ENCODE data around the gene JAKMIP1.

Gene JAKMIP1

GRCh38 chr4:6065166-6065565 lies 135.2 kb downstream of the JAKMIP1 start:
- DNase-seq (ENCODE audit: low read depth in 3 of 3): no peak

GRCh38 chr4:6064383-6064782 lies 136.0 kb downstream of the JAKMIP1 start:
- no peak for DNase-seq (ENCODE audit: low read depth in 3 of 3)

- no peak for DNase-seq (ENCODE audit: low read depth in 3 of 3)
These were observed 136.7 kb downstream of the JAKMIP1 start for GRCh38 chr4:6063684-6064083.

GRCh38 chr4:6062133-6062532 lies 138.2 kb downstream of the JAKMIP1 start:
- DNase-seq (ENCODE audit: low read depth in 3 of 3): no peak

- no peak for DNase-seq (ENCODE audit: low read depth in 3 of 3)
These were observed 141.0 kb downstream of the JAKMIP1 start for GRCh38 chr4:6059375-6059805.

- DNase-seq (ENCODE audit: low read depth in 3 of 3): no peak
These were observed 141.6 kb downstream of the JAKMIP1 start for GRCh38 chr4:6058531-6059374.

GRCh38 chr4:6056976-6057766 lies 143.2 kb downstream of the JAKMIP1 start:
- DNase-seq (ENCODE audit: low read depth in 3 of 3): no peak

GRCh38 chr4:6055436-6055835 lies 144.9 kb downstream of the JAKMIP1 start:
- DNase-seq (ENCODE audit: low read depth in 3 of 3): no peak

- DNase-seq (ENCODE audit: low read depth in 3 of 3): no peak
These were observed 145.3 kb downstream of the JAKMIP1 start for GRCh38 chr4:6055030-6055429.

- DNase-seq (ENCODE audit: low read depth in 3 of 3): no peak
These were observed 146.0 kb downstream of the JAKMIP1 start for GRCh38 chr4:6054162-6054922.

- DNase-seq (ENCODE audit: low read depth in 3 of 3): no peak
These were observed 147.7 kb downstream of the JAKMIP1 start for GRCh38 chr4:6052679-6053078.

GRCh38 chr4:6050551-6050950 lies 149.8 kb downstream of the JAKMIP1 start:
- DNase-seq (ENCODE audit: low read depth in 3 of 3): no peak

GRCh38 chr4:6049985-6050384 lies 150.4 kb downstream of the JAKMIP1 start:
- DNase-seq (ENCODE audit: low read depth in 3 of 3): no peak

GRCh38 chr4:6049278-6049677 lies 151.1 kb downstream of the JAKMIP1 start:
- DNase-seq (ENCODE audit: low read depth in 3 of 3): no peak

- DNase-seq (ENCODE audit: low read depth in 3 of 3): no peak
These were observed 151.8 kb downstream of the JAKMIP1 start for GRCh38 chr4:6048537-6048936.

- DNase-seq (ENCODE audit: low read depth in 3 of 3): no peak
These were observed 153.1 kb downstream of the JAKMIP1 start for GRCh38 chr4:6047130-6047673.

- no peak for DNase-seq (ENCODE audit: low read depth in 3 of 3)
These were observed 153.7 kb downstream of the JAKMIP1 start for GRCh38 chr4:6046526-6047129.

GRCh38 chr4:6044805-6045204 lies 155.5 kb downstream of the JAKMIP1 start:
- no peak for DNase-seq (ENCODE audit: low read depth in 3 of 3)

- DNase-seq (ENCODE audit: low read depth in 3 of 3): no peak
These were observed 156.1 kb downstream of the JAKMIP1 start for GRCh38 chr4:6044276-6044675.

- DNase-seq (ENCODE audit: low read depth in 3 of 3): no peak
These were observed 156.5 kb downstream of the JAKMIP1 start for GRCh38 chr4:6043843-6044242.

- no peak for DNase-seq (ENCODE audit: low read depth in 3 of 3)
These were observed 157.2 kb downstream of the JAKMIP1 start for GRCh38 chr4:6043188-6043587.
